ENCODE data around the gene MCTP1.
"Not testable (repeated sequence)": the region's sequence is repeated elsewhere in the genome, so short reads cannot be mapped to it uniquely, and the experiment has no call there.

MCTP1 gene

DNA sequence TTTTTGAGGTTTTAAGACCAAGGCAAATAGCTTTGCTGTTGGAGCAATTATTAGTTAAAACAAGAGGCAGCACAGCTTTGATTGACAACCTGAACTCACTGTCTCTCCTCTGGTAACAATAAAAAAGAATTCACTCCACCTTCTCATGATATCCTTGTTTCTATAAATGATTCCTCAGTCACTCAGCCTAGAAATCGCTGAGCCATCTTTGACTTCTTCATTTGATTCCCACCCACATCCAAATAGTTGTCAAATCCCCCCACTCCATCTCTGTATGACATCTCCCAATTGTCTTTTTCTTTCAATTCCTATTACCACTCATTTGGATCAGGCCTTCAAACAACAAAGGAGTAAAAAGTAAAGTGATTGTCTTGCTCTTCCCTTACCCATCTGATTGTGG is 266.4 kb downstream of the MCTP1 start:
- H3K9me3 Mint-ChIP-seq: no peaks in the 10 kb centered on the region
- no peak overlapping the region for H3K27ac Mint-ChIP-seq
- ATAC-seq: no peak
- H3K4me1 Mint-ChIP-seq: no peaks in the 10 kb centered on the region
- no peaks in the 10 kb centered on the region for H3K27me3 Mint-ChIP-seq
- no peak overlapping the region for H3K4me3 Mint-ChIP-seq
- H3K36me3 Mint-ChIP-seq (ENCODE audit: low read depth): no peaks in the 10 kb centered on the region
- no peak for DNase-seq

- Mint-ChIP-seq H3K4me3 (no peak overlapping the region), H3K27me3 (no peaks in the 10 kb centered on the region), H3K4me1 (no peaks in the 10 kb centered on the region), H3K9me3 (peaks cover 6% of the 10 kb centered on the region), H3K27ac (no peak overlapping the region), H3K36me3 (ENCODE audit: low read depth) (no peaks in the 10 kb centered on the region)
- DNase-seq (no peak), ATAC-seq (no peak)
Measured at GRCh38 chr5:95009812-95010211, 275.1 kb downstream of the MCTP1 start.

- H3K27me3 Mint-ChIP-seq: no peaks in the 10 kb centered on the region
- H3K4me1 Mint-ChIP-seq: no peaks in the 10 kb centered on the region
- H3K27ac Mint-ChIP-seq: no peak overlapping the region
- DNase-seq (no peak), ATAC-seq (no peak)
- H3K36me3 Mint-ChIP-seq (ENCODE audit: low read depth): peaks cover 2% of the 10 kb centered on the region
- H3K9me3 Mint-ChIP-seq: peaks cover 13% of the 10 kb centered on the region
- H3K4me3 Mint-ChIP-seq: no peak overlapping the region
Measured at GRCh38 chr5:95007921-95008597, 276.8 kb downstream of the MCTP1 start.

GRCh38 chr5:95005811-95006210 is 279.1 kb downstream of the MCTP1 start:
- Mint-ChIP-seq H3K36me3 (ENCODE audit: low read depth) (peaks cover 2% of the 10 kb centered on the region), H3K4me1 (no peaks in the 10 kb centered on the region), H3K27me3 (no peaks in the 10 kb centered on the region), H3K9me3 (peaks cover 13% of the 10 kb centered on the region), H3K4me3 (no peak overlapping the region), H3K27ac (no peak overlapping the region)
- DNase-seq: no peak
- ATAC-seq: no peak

DNA sequence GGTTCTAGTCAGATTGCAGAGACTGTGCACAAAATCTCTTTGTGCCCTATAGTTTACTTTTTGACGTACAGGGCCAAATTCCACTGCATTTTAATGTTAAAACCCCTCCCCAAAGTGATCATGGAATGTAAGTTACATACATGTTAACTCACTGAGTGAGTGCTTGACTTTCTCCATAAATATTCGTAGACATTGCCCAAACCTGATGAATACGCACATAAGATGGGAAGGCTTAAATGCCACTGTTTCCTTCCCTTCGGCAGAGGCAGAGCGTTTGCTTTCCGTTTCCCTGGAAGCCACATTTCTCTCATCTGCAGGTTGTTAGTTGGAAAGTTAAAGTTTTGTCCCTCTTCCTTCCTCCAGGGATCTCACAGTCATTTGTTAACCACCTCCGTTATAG is 286.2 kb downstream of the MCTP1 start:
- Mint-ChIP-seq H3K27me3 (no peaks in the 10 kb centered on the region), H3K9me3 (peaks cover 2% of the 10 kb centered on the region), H3K27ac (no peak overlapping the region), H3K36me3 (ENCODE audit: low read depth) (no peaks in the 10 kb centered on the region), H3K4me3 (no peak overlapping the region), H3K4me1 (no peaks in the 10 kb centered on the region)
- DNase-seq: no peak
- no peak for ATAC-seq

- H3K4me3 Mint-ChIP-seq; H3K9me3 Mint-ChIP-seq; DNase-seq; ATAC-seq; H3K4me1 Mint-ChIP-seq; H3K27ac Mint-ChIP-seq; H3K36me3 Mint-ChIP-seq (ENCODE audit: low read depth); H3K27me3 Mint-ChIP-seq: not testable (repeated sequence)
Measured at GRCh38 chr5:94994537-94994936, 290.4 kb downstream of the MCTP1 start.

DNA sequence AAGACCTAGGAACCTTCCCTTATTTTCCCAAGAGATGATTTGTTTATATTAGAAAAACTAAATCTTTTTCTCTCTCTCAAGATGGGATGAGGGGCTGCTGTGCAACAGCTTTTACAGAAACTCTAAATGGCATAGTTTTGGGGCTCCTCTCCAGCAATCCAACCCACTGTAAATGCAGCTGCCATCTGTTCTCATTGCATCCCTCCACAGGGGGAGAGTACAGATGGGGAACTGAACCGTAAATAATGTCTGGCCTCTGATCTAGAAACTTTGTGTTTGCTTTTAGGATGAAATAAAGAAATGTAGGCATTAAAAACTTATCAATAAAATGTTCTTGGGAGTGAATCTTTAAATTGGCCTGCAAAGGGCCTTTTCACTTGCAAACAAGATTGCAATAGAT is 291.4 kb downstream of the MCTP1 start:
- H3K4me1 Mint-ChIP-seq: no peaks in the 10 kb centered on the region
- DNase-seq (no peak), ATAC-seq (no peak)
- H3K27me3 Mint-ChIP-seq: no peaks in the 10 kb centered on the region
- H3K36me3 Mint-ChIP-seq (ENCODE audit: low read depth): no peaks in the 10 kb centered on the region
- no peak overlapping the region for H3K4me3 Mint-ChIP-seq
- H3K27ac Mint-ChIP-seq: no peak overlapping the region
- H3K9me3 Mint-ChIP-seq: no peaks in the 10 kb centered on the region

DNA sequence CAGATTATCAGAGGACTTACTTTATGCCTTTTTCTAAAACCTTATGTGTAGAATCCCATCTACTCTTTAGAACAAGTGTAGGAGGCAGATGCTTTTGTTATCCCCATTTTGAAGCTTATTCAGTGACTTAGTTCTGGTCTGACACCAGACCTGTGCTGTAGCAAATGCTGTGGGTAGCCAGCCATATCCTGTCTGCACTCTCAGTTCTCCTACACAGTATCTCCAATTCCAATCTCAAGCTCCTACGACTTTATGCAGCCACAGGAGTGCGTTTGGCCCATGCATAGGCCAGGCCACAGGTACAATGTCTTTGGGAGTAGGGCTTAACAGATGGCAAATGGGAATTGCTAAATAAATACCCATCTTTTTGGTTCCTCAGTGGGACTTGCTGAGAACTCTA is 292.6 kb downstream of the MCTP1 start:
- Mint-ChIP-seq H3K9me3 (no peaks in the 10 kb centered on the region), H3K27me3 (no peaks in the 10 kb centered on the region), H3K36me3 (ENCODE audit: low read depth) (no peaks in the 10 kb centered on the region), H3K4me1 (no peaks in the 10 kb centered on the region), H3K27ac (no peak overlapping the region), H3K4me3 (no peak overlapping the region)
- ATAC-seq: no peak
- DNase-seq: no peak

DNA sequence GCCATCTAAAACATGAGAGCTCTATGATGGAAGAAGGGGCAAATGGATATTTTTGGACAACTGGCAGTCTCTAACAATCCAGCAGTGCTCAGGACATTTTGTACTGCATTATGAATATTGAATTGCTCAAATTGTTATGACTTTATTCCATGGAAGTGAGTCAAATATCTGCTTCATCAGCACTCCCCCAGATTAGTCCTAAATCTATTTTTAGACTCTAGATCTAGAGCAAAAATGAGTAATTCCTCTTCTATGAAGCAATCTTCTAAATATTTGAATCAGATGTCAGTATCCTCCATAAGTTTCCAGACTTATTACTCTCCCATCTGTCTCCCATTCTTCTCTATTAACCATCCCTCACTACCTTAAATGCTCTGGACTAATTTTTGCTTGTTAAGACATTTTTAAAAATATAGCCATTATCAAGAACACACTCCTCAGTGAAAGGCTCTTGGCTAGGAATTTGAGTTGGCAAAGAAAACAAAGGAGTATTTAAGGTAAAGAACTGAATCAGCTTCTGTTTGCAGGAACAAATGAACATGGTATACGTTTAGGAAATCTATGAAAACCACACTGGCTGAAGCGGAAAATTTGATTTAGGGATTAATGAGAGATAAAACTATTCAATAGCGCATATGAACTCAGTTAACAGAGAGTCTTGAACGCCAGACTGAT is 300.9 kb downstream of the MCTP1 start:
- Mint-ChIP-seq H3K36me3 (ENCODE audit: low read depth) (no peaks in the 10 kb centered on the region), H3K9me3 (no peaks in the 10 kb centered on the region), H3K4me1 (peaks cover 5% of the 10 kb centered on the region), H3K4me3 (no peak overlapping the region), H3K27me3 (no peaks in the 10 kb centered on the region), H3K27ac (no peak overlapping the region)
- ATAC-seq: no peak
- no peak for DNase-seq

DNA sequence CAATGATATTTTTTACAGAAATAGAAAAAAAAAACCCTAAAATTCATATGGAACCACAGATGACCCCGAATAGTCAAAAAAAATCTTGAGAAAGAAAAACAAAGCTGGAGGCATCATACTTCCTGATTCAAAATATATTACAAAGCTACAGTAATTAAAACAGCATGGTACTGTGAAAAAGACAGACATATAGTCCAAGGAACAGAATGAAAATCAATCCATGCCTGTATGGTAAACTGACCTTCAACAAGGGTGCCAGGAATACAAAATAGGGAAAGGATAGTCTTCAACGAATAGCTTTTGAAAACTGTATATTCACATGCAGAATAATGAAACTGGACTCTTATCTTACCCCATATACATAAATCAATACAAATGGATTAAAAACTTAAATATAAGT is 307.5 kb downstream of the MCTP1 start:
- Mint-ChIP-seq H3K9me3 (peaks cover 8% of the 10 kb centered on the region), H3K4me1 (no peaks in the 10 kb centered on the region), H3K27ac (no peak overlapping the region), H3K36me3 (ENCODE audit: low read depth) (no peaks in the 10 kb centered on the region), H3K4me3 (no peak overlapping the region), H3K27me3 (no peaks in the 10 kb centered on the region)
- DNase-seq (no peak), ATAC-seq (no peak)

DNA sequence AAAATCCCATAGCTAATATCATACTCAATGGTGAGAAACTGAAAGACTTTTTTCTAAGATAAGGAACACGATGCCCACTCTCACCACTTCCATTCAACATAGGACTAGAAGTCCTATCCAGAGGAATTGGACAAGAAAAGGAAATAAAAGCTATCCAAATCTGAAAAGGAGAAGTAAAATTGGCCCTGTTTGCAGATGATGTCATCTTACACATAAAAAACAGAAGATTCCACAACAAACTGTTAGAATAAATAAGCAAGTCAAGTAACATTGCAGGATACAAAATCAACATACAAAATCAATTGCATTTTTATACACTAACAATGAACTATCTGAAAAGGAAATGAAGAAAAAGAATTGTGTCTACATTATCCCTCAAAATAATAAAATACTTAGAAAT is 308.0 kb downstream of the MCTP1 start:
- no peak overlapping the region for H3K4me3 Mint-ChIP-seq
- H3K36me3 Mint-ChIP-seq (ENCODE audit: low read depth): no peaks in the 10 kb centered on the region
- no peak for DNase-seq
- H3K27me3 Mint-ChIP-seq: no peaks in the 10 kb centered on the region
- H3K9me3 Mint-ChIP-seq: peaks cover 8% of the 10 kb centered on the region
- H3K4me1 Mint-ChIP-seq: no peaks in the 10 kb centered on the region
- H3K27ac Mint-ChIP-seq: no peak overlapping the region
- ATAC-seq: no peak

DNA sequence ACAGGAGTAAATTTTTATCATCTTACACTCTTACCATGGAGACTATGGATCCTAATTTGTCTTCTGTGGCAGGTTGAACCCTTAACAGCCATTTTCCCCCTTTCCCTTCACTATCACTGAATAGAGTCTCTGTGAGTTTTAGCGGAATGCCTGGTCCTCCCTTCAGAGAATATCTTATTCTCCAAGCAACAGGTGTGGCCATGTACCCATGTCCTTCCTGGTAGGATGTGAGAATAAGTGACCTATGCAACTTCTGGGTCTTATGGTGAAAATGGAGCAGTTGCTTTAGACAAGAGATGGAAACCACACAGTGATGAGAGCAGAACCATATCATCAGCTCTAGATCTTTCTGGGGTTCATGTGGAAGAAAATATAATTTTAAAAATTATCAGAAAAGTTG is 312.6 kb downstream of the MCTP1 start:
- no peaks in the 10 kb centered on the region for H3K36me3 Mint-ChIP-seq (ENCODE audit: low read depth)
- ATAC-seq (no peak), DNase-seq (no peak)
- H3K27me3 Mint-ChIP-seq: no peaks in the 10 kb centered on the region
- H3K4me3 Mint-ChIP-seq: no peak overlapping the region
- H3K27ac Mint-ChIP-seq: no peak overlapping the region
- H3K9me3 Mint-ChIP-seq: peaks cover 4% of the 10 kb centered on the region
- no peaks in the 10 kb centered on the region for H3K4me1 Mint-ChIP-seq

- ATAC-seq (no peak), DNase-seq (no peak)
- Mint-ChIP-seq H3K36me3 (ENCODE audit: low read depth) (no peaks in the 10 kb centered on the region), H3K27me3 (no peaks in the 10 kb centered on the region), H3K9me3 (no peaks in the 10 kb centered on the region), H3K27ac (no peak overlapping the region), H3K4me3 (no peak overlapping the region), H3K4me1 (no peaks in the 10 kb centered on the region)
Measured at GRCh38 chr5:94969174-94969573, 315.7 kb downstream of the MCTP1 start.

- ATAC-seq: no peak
- H3K27ac Mint-ChIP-seq: no peak overlapping the region
- H3K4me1 Mint-ChIP-seq: no peaks in the 10 kb centered on the region
- H3K27me3 Mint-ChIP-seq: no peaks in the 10 kb centered on the region
- H3K36me3 Mint-ChIP-seq (ENCODE audit: low read depth): no peaks in the 10 kb centered on the region
- no peak for DNase-seq
- H3K9me3 Mint-ChIP-seq: no peaks in the 10 kb centered on the region
- no peak overlapping the region for H3K4me3 Mint-ChIP-seq
Measured at GRCh38 chr5:94968507-94969095, 316.3 kb downstream of the MCTP1 start.

DNA sequence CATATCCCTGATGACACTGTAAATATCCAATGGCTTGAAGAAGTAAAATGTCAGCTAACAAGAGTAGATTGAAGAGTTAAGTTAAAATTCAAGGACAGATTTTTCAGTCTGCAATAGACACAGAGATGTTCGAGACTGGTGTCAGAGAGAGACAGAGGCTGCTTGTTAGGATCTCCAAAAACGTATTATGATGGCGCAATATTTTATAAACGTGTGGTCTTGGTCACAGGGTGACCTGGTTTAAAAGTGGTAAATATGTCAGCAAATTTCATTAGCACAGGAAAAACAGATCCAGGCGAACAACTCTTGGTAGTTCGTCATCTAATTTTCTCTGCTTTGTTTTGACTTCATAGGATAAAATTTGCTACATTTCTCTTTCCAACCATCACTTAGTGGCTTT is 317.4 kb downstream of the MCTP1 start:
- no peak overlapping the region for H3K4me3 Mint-ChIP-seq
- no peaks in the 10 kb centered on the region for H3K27me3 Mint-ChIP-seq
- H3K27ac Mint-ChIP-seq: no peak overlapping the region

More for the DNA sequence above, 317.4 kb downstream of the MCTP1 start:
- DNase-seq (no peak), ATAC-seq (no peak)
- no peaks in the 10 kb centered on the region for H3K9me3 Mint-ChIP-seq
- no peaks in the 10 kb centered on the region for H3K36me3 Mint-ChIP-seq (ENCODE audit: low read depth)
- no peaks in the 10 kb centered on the region for H3K4me1 Mint-ChIP-seq
